GM19025 (cell line): ENCODE data around the gene TNIP3.
"Not testable (repeated sequence)": the region's sequence is repeated elsewhere in the genome, so short reads cannot be mapped to it uniquely, and the experiment has no call there.

Experiments
- ATAC-seq: cut with Tn5 transposase; IDR thresholded peaks from one replicate; pipeline ENCODE4 v1.9.1; 2021; ENCODE audit warnings: mild to moderate bottlenecking, low read depth, moderate library complexity; ENCODE audit not compliant: unreplicated experiment

Gene TNIP3

GRCh38 chr4:121164291-121164690 is at the start of gene TNIP3:
TNIP3 (minus strand) TSS chr4:121164321; CDS start chr4:121164125, 196 bp downstream.
- no peak for ATAC-seq

GRCh38 chr4:121212806-121213205 is 48.7 kb upstream of the TNIP3 start:
- ATAC-seq, result no peak

- no peak for ATAC-seq
Measured at GRCh38 chr4:121209171-121209570, 45.0 kb upstream of the TNIP3 start.

- ATAC-seq, result no peak
Measured at GRCh38 chr4:121208244-121209007, 44.3 kb upstream of the TNIP3 start.

- ATAC-seq, result not testable (repeated sequence)
Measured at GRCh38 chr4:121205777-121206176, 41.7 kb upstream of the TNIP3 start.

- peak; percentile 56 for ATAC-seq
Measured at GRCh38 chr4:121200795-121201472, 36.8 kb upstream of the TNIP3 start.

- peak; percentile 81 for ATAC-seq
Measured at GRCh38 chr4:121199742-121200561, 35.8 kb upstream of the TNIP3 start.

GRCh38 chr4:121198251-121198650 is 34.1 kb upstream of the TNIP3 start:
- ATAC-seq, result no peak

GRCh38 chr4:121195649-121196048 is 31.5 kb upstream of the TNIP3 start:
- ATAC-seq, result no peak

- ATAC-seq, result no peak
Measured at GRCh38 chr4:121192480-121192879, 28.4 kb upstream of the TNIP3 start.

- no peak for ATAC-seq
Measured at GRCh38 chr4:121192013-121192412, 27.9 kb upstream of the TNIP3 start.

- ATAC-seq, result no peak
Measured at GRCh38 chr4:121191361-121191760, 27.2 kb upstream of the TNIP3 start.

GRCh38 chr4:121190389-121190788 is 26.3 kb upstream of the TNIP3 start:
- no peak for ATAC-seq

- peak; percentile 81 for ATAC-seq
Measured at GRCh38 chr4:121189326-121190215, 25.4 kb upstream of the TNIP3 start.

GRCh38 chr4:121187206-121187605 is 23.1 kb upstream of the TNIP3 start:
- no peak for ATAC-seq

GRCh38 chr4:121185960-121186359 is 21.8 kb upstream of the TNIP3 start:
- peak; percentile 67 for ATAC-seq

- ATAC-seq, result no peak
Measured at GRCh38 chr4:121183989-121184388, 19.9 kb upstream of the TNIP3 start.

GRCh38 chr4:121183361-121183760 is 19.2 kb upstream of the TNIP3 start:
- ATAC-seq, result no peak

GRCh38 chr4:121182296-121182695 is 18.2 kb upstream of the TNIP3 start:
- ATAC-seq, result no peak

- ATAC-seq, result no peak
Measured at GRCh38 chr4:121181493-121181892, 17.4 kb upstream of the TNIP3 start.
